T-helper 1 cell treated with Interleukin-12 subunit alpha and Interleukin-12 subunit beta and Interleukin-4 antibody, amounts not matched to agents 30 μg/mL and 1 μg/mL, for 36 hours (primary cell): Measurements from ENCODE around the gene NPDC1.

Experiments
- H3K27ac Mint-ChIP-seq: one replicate; pipeline ENCODE4 v1.8.0; 2021; ENCODE audit warnings: mild to moderate bottlenecking, mixed read lengths
- H3K27me3 Mint-ChIP-seq: one replicate; pipeline ENCODE4 v1.8.0; 2021; ENCODE audit warnings: low read depth, mixed read lengths
- H3K36me3 Mint-ChIP-seq: one replicate; pipeline ENCODE4 v1.8.0; 2021; ENCODE audit warnings: low read depth, mixed read lengths
- H3K4me1 Mint-ChIP-seq: one replicate; pipeline ENCODE4 v1.8.0; 2021; ENCODE audit warnings: low read depth, mixed read lengths
- H3K4me3 Mint-ChIP-seq: one replicate; pipeline ENCODE4 v1.8.0; 2021; ENCODE audit warnings: mild to moderate bottlenecking, moderate library complexity, mixed read lengths
- H3K9me3 Mint-ChIP-seq: one replicate; pipeline ENCODE4 v1.8.0; 2021; ENCODE audit warnings: mixed read lengths

Gene NPDC1

GRCh38 chr9:137078701-137079400, 32.9 kb upstream of the NPDC1 start:
- Mint-ChIP-seq H3K4me3 (peak overlapping the region; percentile 51), H3K36me3 (peaks cover 8% of the 10 kb centered on the region), H3K27ac (no peak overlapping the region), H3K9me3 (no peaks in the 10 kb centered on the region), H3K4me1 (peaks cover 5% of the 10 kb centered on the region), H3K27me3 (no peaks in the 10 kb centered on the region)

GRCh38 chr9:137077758-137078693, 32.0 kb upstream of the NPDC1 start:
- H3K9me3 Mint-ChIP-seq, result no peaks in the 10 kb centered on the region
- no peaks in the 10 kb centered on the region for H3K27me3 Mint-ChIP-seq
- H3K36me3 Mint-ChIP-seq, result peaks cover 8% of the 10 kb centered on the region
- peaks cover 5% of the 10 kb centered on the region for H3K4me1 Mint-ChIP-seq
- H3K27ac Mint-ChIP-seq, result no peak overlapping the region
- H3K4me3 Mint-ChIP-seq, result peak overlapping the region; percentile 72

- Mint-ChIP-seq H3K9me3 (no peaks in the 10 kb centered on the region), H3K4me3 (peak within 1 kb of the TSS; percentile 72), H3K27me3 (no peaks in the 10 kb centered on the region), H3K4me1 (peaks cover 5% of the 10 kb centered on the region), H3K27ac (no peak within 1 kb of the TSS), H3K36me3 (peaks cover 8% of the 10 kb centered on the region)
Observed at GRCh38 chr9:137077010-137077747, 31.2 kb upstream of the NPDC1 start, which contains the start of gene UAP1L1. UAP1L1 (plus strand) TSS chr9:137077517; CDS start chr9:137077533, 16 bp downstream.

GRCh38 chr9:137076636-137077009, 30.6 kb upstream of the NPDC1 start:
- Mint-ChIP-seq H3K27ac (no peak overlapping the region), H3K36me3 (peaks cover 4% of the 10 kb centered on the region), H3K4me3 (peak overlapping the region; percentile 63), H3K9me3 (no peaks in the 10 kb centered on the region), H3K27me3 (no peaks in the 10 kb centered on the region), H3K4me1 (peaks cover 5% of the 10 kb centered on the region)

GRCh38 chr9:137075275-137075775, 29.3 kb upstream of the NPDC1 start:
- Mint-ChIP-seq H3K4me1 (peaks cover 14% of the 10 kb centered on the region), H3K27ac (no peak overlapping the region), H3K27me3 (no peaks in the 10 kb centered on the region), H3K9me3 (no peaks in the 10 kb centered on the region), H3K36me3 (peaks cover 3% of the 10 kb centered on the region), H3K4me3 (no peak overlapping the region)

- no peaks in the 10 kb centered on the region for H3K9me3 Mint-ChIP-seq
- peaks cover under 1% of the 10 kb centered on the region for H3K36me3 Mint-ChIP-seq
- H3K4me3 Mint-ChIP-seq, result no peak overlapping the region
- no peak overlapping the region for H3K27ac Mint-ChIP-seq
- H3K4me1 Mint-ChIP-seq, result peaks cover 11% of the 10 kb centered on the region
- no peaks in the 10 kb centered on the region for H3K27me3 Mint-ChIP-seq
Observed at GRCh38 chr9:137074657-137075274, 28.8 kb upstream of the NPDC1 start.

- no peak overlapping the region for H3K27ac Mint-ChIP-seq
- H3K27me3 Mint-ChIP-seq, result no peaks in the 10 kb centered on the region
- H3K4me1 Mint-ChIP-seq, result peaks cover 10% of the 10 kb centered on the region
- no peaks in the 10 kb centered on the region for H3K36me3 Mint-ChIP-seq
- no peaks in the 10 kb centered on the region for H3K9me3 Mint-ChIP-seq
- no peak overlapping the region for H3K4me3 Mint-ChIP-seq
Observed at GRCh38 chr9:137073992-137074399, 28.0 kb upstream of the NPDC1 start.

GRCh38 chr9:137071282-137071681, 25.3 kb upstream of the NPDC1 start:
- Mint-ChIP-seq H3K27ac (peak overlapping the region; percentile 77), H3K27me3 (no peaks in the 10 kb centered on the region), H3K36me3 (no peaks in the 10 kb centered on the region), H3K9me3 (no peaks in the 10 kb centered on the region), H3K4me1 (peaks cover 13% of the 10 kb centered on the region), H3K4me3 (peak overlapping the region; percentile 85)

GRCh38 chr9:137070906-137071275, 24.9 kb upstream of the NPDC1 start:
- Mint-ChIP-seq H3K9me3 (no peaks in the 10 kb centered on the region), H3K27me3 (no peaks in the 10 kb centered on the region), H3K4me3 (peak overlapping the region; percentile 85), H3K4me1 (peaks cover 13% of the 10 kb centered on the region), H3K36me3 (no peaks in the 10 kb centered on the region), H3K27ac (peak overlapping the region; percentile 77)

- Mint-ChIP-seq H3K27me3 (no peaks in the 10 kb centered on the region), H3K36me3 (peaks cover 3% of the 10 kb centered on the region), H3K9me3 (no peaks in the 10 kb centered on the region), H3K4me1 (peaks cover 13% of the 10 kb centered on the region), H3K4me3 (peak within 1 kb of the TSS; percentile 85), H3K27ac (peak within 1 kb of the TSS; percentile 77)
Observed at GRCh38 chr9:137070201-137070905, 24.4 kb upstream of the NPDC1 start, which contains the start of gene SAPCD2. SAPCD2 (minus strand) TSS chr9:137070557; CDS start chr9:137070460, 97 bp downstream.

GRCh38 chr9:137069508-137070091, 23.6 kb upstream of the NPDC1 start:
- Mint-ChIP-seq H3K27me3 (no peaks in the 10 kb centered on the region), H3K4me1 (peaks cover 13% of the 10 kb centered on the region), H3K4me3 (peak overlapping the region; percentile 68), H3K27ac (no peak overlapping the region), H3K36me3 (peaks cover 3% of the 10 kb centered on the region), H3K9me3 (no peaks in the 10 kb centered on the region)

- no peaks in the 10 kb centered on the region for H3K27me3 Mint-ChIP-seq
- no peak overlapping the region for H3K27ac Mint-ChIP-seq
- H3K4me1 Mint-ChIP-seq, result peaks cover 16% of the 10 kb centered on the region
- peaks cover 6% of the 10 kb centered on the region for H3K36me3 Mint-ChIP-seq
- no peaks in the 10 kb centered on the region for H3K9me3 Mint-ChIP-seq
- H3K4me3 Mint-ChIP-seq, result peak overlapping the region; percentile 68
Observed at GRCh38 chr9:137068539-137069507, 22.8 kb upstream of the NPDC1 start.
